ENCODE measurements around the gene C11orf21.

The C11orf21 gene

DNA sequence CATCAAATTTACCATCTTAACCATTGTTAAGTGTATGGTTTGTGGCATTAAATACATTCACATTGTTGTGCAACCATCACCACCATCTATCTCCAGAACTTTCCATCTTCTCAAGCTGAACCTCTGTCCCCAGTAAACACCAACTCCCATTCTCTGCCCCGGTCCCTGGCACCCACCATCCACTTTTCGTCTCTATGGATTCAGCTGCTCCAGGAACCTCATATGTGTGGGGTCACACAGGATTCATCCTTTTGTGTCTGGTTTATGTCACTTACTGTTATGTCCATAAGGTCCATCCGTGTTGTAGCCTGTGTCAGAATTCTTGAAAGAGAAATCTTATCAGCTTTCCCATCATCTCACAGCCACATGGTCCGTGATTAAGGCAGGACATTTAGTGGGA lies 16.4 kb upstream of the C11orf21 start:
- no peaks in the 10 kb centered on the region for H3K79me2 ChIP-seq (ENCODE audit: control insufficient read depth, low read length)
- H3K4me1 ChIP-seq (ENCODE audit: control insufficient read depth, low read length) = no peaks in the 10 kb centered on the region
- H3K36me3 ChIP-seq (ENCODE audit: control insufficient read depth, low read length) = no peaks in the 10 kb centered on the region
- H3F3A ChIP-seq (ENCODE audit: control insufficient read depth, insufficient read depth) = no peaks in the 10 kb centered on the region
- H3K27ac ChIP-seq (ENCODE audit: low read depth, low read length) = no peak overlapping the region
- no peak for TF ChIP-seq EZH2phosphoT487 (IDR thresholded peaks at IDR 0.05; ENCODE audit: borderline replicate concordance, low read length)
- TF ChIP-seq, protein P1, sequence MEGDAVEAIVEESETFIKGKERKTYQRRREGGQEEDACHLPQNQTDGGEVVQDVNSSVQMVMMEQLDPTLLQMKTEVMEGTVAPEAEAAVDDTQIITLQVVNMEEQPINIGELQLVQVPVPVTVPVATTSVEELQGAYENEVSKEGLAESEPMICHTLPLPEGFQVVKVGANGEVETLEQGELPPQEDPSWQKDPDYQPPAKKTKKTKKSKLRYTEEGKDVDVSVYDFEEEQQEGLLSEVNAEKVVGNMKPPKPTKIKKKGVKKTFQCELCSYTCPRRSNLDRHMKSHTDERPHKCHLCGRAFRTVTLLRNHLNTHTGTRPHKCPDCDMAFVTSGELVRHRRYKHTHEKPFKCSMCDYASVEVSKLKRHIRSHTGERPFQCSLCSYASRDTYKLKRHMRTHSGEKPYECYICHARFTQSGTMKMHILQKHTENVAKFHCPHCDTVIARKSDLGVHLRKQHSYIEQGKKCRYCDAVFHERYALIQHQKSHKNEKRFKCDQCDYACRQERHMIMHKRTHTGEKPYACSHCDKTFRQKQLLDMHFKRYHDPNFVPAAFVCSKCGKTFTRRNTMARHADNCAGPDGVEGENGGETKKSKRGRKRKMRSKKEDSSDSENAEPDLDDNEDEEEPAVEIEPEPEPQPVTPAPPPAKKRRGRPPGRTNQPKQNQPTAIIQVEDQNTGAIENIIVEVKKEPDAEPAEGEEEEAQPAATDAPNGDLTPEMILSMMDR (IDR thresholded peaks at IDR 0.05; ENCODE audit: low read depth, low read length, poor library complexity, severe bottlenecking) = no peak
- no peaks in the 10 kb centered on the region for H3K27me3 ChIP-seq (ENCODE audit: control insufficient read depth, low read length)
- no peak overlapping the region for H3K4me2 ChIP-seq (ENCODE audit: low read length)
- no peak overlapping the region for H3K4me3 ChIP-seq (ENCODE audit: low read length)
- H3K9me3 ChIP-seq (ENCODE audit: control insufficient read depth, insufficient read depth, low read length) = no peaks in the 10 kb centered on the region
- H3K9me2 ChIP-seq (replicated peaks; ENCODE audit: control insufficient read depth, low read length) = no peaks in the 10 kb centered on the region
- H4K20me1 ChIP-seq (ENCODE audit: control insufficient read depth, insufficient read depth, low read depth, low read length) = no peaks in the 10 kb centered on the region

DNA sequence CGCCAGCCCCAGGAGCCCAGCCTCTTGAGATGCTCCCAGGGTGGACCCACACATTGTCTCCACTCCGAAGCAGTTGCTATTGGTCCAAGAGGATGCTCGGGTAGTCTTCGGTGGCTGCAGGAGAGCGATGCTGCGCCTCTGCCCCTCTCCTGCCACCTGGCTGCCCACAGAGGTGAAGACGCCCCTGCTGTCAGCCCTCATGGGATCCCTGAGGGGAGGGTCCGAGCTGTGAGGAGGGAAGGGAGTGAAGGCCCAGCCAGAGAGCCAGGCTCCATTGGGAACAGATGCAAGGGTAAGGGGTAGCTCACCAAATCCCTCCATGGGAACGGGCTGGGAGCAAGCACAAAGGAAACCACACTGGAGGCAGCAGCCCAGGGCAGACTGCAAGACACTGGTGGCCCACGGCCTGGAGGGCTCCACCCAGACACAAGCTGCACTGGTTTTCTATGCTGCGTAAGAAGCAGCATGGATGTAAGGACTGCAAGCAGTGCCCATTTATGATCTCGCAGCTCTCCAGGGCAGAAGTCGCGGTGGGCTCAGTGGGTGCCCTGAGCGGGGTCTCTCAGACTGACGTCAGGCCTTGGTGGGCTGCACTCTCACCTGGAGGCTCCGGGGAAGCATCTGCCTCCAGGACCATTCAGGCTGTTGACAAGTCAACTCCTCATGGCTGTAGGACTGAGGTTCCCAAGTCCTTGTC lies 15.8 kb upstream of the C11orf21 start:
- H3K4me1 ChIP-seq (ENCODE audit: control insufficient read depth, low read length) = no peaks in the 10 kb centered on the region

DNA sequence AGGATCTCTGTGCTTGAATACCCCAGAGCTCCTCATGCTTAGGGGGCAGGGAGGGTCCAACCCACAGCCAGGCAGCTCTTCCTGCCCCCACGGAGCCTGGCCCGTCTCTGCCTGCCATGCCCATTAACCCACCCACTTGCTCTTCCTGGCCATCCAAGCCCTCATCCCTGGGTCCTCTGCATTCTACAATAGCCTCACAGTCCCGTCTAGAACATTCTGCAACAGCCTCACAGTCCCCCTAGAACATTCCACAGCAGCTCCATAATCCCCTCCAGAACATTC lies 15.2 kb upstream of the C11orf21 start:
- Histone ChIP-seq H3K36me3 (ENCODE audit: control insufficient read depth, low read length) (no peaks in the 10 kb centered on the region), H3K27ac (ENCODE audit: low read depth, low read length) (no peak overlapping the region), H4K20me1 (ENCODE audit: control insufficient read depth, insufficient read depth, low read depth, low read length) (no peaks in the 10 kb centered on the region), H3K79me2 (ENCODE audit: control insufficient read depth, low read length) (no peaks in the 10 kb centered on the region), H3K4me2 (ENCODE audit: low read length) (no peak overlapping the region), H3K9me3 (ENCODE audit: control insufficient read depth, insufficient read depth, low read length) (no peaks in the 10 kb centered on the region), H3F3A (ENCODE audit: control insufficient read depth, insufficient read depth) (no peaks in the 10 kb centered on the region), H3K4me3 (ENCODE audit: low read length) (no peak overlapping the region), H3K27me3 (ENCODE audit: control insufficient read depth, low read length) (no peaks in the 10 kb centered on the region), H3K9me2 (replicated peaks; ENCODE audit: control insufficient read depth, low read length) (no peaks in the 10 kb centered on the region), H3K4me1 (ENCODE audit: control insufficient read depth, low read length) (no peaks in the 10 kb centered on the region)
- TF ChIP-seq, protein P1 (IDR thresholded peaks at IDR 0.05; ENCODE audit: low read depth, low read length, poor library complexity, severe bottlenecking) = no peak
- TF ChIP-seq EZH2phosphoT487 (IDR thresholded peaks at IDR 0.05; ENCODE audit: borderline replicate concordance, low read length) = no peak

More for the DNA sequence above, 15.8 kb upstream of the C11orf21 start:
- no peaks in the 10 kb centered on the region for H3K27me3 ChIP-seq (ENCODE audit: control insufficient read depth, low read length)
- no peaks in the 10 kb centered on the region for H3F3A ChIP-seq (ENCODE audit: control insufficient read depth, insufficient read depth)
- H3K27ac ChIP-seq (ENCODE audit: low read depth, low read length) = no peak overlapping the region
- no peaks in the 10 kb centered on the region for H3K9me2 ChIP-seq (replicated peaks; ENCODE audit: control insufficient read depth, low read length)
- H3K4me2 ChIP-seq (ENCODE audit: low read length) = no peak overlapping the region
- no peaks in the 10 kb centered on the region for H4K20me1 ChIP-seq (ENCODE audit: control insufficient read depth, insufficient read depth, low read depth, low read length)
- no peaks in the 10 kb centered on the region for H3K9me3 ChIP-seq (ENCODE audit: control insufficient read depth, insufficient read depth, low read length)
- no peaks in the 10 kb centered on the region for H3K79me2 ChIP-seq (ENCODE audit: control insufficient read depth, low read length)
- no peak for TF ChIP-seq EZH2phosphoT487 (IDR thresholded peaks at IDR 0.05; ENCODE audit: borderline replicate concordance, low read length)
- TF ChIP-seq, protein P1 (IDR thresholded peaks at IDR 0.05; ENCODE audit: low read depth, low read length, poor library complexity, severe bottlenecking) = no peak
- H3K36me3 ChIP-seq (ENCODE audit: control insufficient read depth, low read length) = no peaks in the 10 kb centered on the region
- H3K4me3 ChIP-seq (ENCODE audit: low read length) = no peak overlapping the region
